Myometrial cell (primary cell): ENCODE measurements around the gene CLDN25. TPM values are rescaled to one million over a fixed set of nuclear protein-coding genes. Genes with fewer than 3 reads are reported as not detected.

Experiments used
- total RNA-seq: library from RNA; depleted of rRNA; stranded (reverse); fragments of >200 nt; gene quantifications from 2 replicates; pipeline ENCODE4 v1.2.3, GENCODE V29; 2015

CLDN25 gene
- not detected in 2 replicates for total RNA-seq

GRCh38 chr11:113779496-113779895 lies at the start of gene CLDN25:
TSS of gene CLDN25 (plus strand) at chr11:113779796. CDS start at chr11:113779796, 0 bp downstream.

GRCh38 chr11:113773416-113774173 lies 6.0 kb upstream of the CLDN25 start, which contains the start of gene ZW10:
TSS of gene ZW10 (minus strand) at chr11:113773692. CDS start at chr11:113773666, 26 bp downstream.

Other genes starting within 250 kb of the CLDN25 start
- gene TMPRSS5, start 73.5 kb upstream of the CLDN25 start, total RNA-seq = 0.18 TPM in 1 of 2 replicates, not detected in the other
- gene ZW10, start 6.1 kb upstream of the CLDN25 start, total RNA-seq = 16.7 and 17.5 TPM in 2 replicates
- 19.3 and 25.7 TPM in 2 replicates for gene USP28, start 95.8 kb downstream of the CLDN25 start, total RNA-seq
- not detected in 2 replicates for gene HTR3B, start 125.0 kb downstream of the CLDN25 start, total RNA-seq
- gene HTR3A, start 195.3 kb downstream of the CLDN25 start, total RNA-seq = not detected in 2 replicates